GM18870 (cell line): ENCODE data around the gene PDE4C.
"Not testable (repeated sequence)": the region's sequence is repeated elsewhere in the genome, so short reads cannot be mapped to it uniquely, and the experiment has no call there.

Experiments
- ATAC-seq: cut with Tn5 transposase; IDR thresholded peaks from one replicate; pipeline ENCODE4 v1.9.1; 2021; ENCODE audit warnings: moderate library complexity; ENCODE audit not compliant: unreplicated experiment

PDE4C gene

DNA sequence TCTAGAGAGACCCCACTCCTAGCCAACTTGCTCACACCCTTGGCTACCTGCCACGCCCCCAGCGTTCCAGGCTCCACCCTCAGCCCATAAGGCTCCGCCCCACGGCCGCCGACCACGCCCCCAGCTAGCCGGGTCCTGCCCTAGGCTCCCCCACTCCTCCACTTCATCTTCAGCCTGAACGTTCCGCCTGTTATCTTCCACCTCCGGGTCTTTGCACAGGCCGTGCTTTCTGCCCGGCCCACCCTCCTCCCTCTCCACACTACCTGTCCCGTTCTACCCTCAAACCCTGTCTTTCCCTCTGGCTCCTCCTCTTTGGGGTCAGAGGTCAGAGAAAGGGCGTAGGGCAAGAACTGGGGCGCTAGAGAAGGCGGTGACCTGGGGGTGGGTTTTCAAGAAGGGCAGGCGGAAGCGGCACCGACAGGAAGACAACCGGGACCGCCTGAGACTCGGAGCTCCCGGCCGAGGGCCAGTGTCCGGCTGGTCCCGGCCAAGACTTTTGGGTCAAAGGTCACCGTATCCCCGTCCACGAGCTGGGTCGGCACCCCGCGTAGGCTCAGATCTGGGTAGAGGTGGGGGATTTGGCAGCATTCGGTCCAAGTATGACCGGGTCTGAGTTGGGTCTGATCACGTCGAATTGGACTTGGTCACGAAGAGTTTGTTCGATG is 2.2 kb downstream of the PDE4C start:
- ATAC-seq: peak; percentile 13

DNA sequence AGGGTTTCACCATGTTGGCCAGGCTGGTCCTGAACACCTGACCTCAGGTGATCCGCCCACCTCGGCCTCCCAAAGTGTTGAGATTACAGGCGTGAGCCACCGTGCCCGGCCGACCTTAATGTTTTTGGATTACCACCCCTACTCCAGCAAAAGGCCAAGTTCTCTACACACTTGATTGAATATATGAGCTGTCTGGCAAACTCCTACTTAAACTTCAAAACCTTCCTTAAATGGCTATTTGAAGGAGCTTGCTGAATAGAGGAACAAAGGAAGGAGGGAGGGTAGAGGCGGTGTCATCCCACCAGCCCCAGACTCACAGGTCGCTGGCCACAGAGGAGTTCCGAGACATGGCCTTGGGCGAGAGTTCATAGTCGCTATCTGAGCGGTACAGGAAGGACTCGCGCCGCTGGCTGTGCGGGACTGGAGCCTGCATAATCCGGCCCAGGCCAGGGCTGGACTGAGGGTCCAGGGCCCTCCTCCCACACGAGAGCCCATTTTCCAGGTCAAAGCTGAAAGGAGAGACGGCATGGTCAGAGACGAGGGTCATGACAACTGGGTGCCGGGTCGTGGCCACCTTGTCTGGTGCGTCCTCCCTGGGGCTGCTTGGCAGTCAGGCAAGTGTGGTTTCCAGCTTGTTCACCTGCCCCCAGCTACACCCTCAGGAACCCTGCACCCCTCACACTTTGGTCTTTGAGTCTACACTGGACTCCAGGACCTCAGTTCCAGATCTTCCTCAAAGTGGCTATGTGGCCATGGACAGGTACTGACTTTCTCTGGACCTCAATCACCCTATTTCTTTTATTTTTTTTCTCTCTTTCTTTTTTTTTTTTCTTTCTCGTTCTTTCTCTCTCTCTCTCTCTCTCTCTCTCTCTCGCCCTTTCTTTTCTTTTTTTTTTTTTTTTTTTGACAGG is 4.2 kb downstream of the PDE4C start:
- no peak for ATAC-seq

DNA sequence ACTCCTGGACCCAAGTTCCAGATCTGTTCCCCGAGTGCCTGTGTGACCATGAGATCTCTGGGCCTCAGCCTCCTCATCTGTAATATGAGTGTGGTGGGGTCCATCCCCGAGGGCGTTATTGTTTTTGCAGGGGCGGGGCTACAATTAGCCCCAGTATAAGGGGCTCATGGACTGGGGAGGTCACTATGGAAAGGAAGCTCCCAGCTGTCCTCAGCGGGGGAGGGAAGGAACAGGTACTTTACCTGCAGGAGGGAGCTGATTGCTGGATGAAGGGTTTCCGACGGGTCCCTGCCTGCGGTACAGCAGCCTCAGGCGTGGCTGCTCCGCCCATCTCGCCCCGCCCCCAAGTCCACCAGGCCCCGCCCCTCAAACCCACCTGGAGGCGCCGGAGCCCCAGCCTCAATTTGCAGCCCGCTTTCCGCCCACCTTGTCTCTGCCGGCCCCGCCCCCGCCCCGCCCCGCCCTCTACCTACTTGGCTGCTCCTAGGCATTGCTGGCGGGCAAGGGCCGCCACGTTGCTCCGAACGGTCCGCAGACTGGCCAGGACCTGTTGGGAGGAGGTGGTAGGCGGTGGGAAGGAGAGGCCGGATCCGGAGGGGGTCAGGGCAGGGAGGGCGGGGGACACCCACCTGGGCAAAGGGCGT is 5.5 kb downstream of the PDE4C start:
- ATAC-seq: no peak

DNA sequence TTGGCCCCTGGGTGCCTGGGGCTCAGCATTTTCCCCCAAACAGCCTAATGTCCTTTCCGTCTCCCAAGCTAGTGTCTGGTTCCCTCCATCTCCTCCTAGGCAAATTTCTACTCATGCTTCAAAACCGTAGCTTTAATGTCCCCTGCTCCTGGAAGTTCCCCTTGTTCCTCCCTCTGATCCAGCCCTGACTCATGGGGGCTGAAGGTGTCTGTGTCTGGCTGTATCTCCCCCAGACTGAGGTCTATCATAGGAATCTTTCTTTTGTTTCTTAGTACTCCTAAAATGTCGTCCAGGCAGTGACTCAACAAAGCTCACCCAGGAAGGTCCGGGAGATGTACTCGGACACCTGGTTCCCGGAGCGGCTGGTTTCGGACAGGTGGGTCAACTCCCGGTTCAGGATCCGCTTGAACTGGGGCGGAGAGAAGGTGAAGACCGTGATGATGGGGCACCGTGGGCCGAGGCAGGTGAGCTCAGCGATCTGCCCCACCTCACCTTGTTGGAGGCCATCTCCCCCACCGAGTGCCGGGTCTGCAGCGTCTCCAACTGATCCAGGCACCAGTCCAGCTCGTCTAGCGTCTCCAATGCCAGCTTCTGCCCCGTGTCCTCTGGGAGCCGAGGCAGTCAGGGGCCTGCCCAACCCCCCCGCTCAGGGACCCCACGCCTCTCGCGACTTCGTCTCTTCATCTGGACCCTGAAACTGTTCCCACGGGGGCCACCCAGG is 6.2 kb downstream of the PDE4C start:
- no peak for ATAC-seq

GRCh38 chr19:18218600-18218999 is 7.6 kb downstream of the PDE4C start:
- ATAC-seq: no peak

DNA sequence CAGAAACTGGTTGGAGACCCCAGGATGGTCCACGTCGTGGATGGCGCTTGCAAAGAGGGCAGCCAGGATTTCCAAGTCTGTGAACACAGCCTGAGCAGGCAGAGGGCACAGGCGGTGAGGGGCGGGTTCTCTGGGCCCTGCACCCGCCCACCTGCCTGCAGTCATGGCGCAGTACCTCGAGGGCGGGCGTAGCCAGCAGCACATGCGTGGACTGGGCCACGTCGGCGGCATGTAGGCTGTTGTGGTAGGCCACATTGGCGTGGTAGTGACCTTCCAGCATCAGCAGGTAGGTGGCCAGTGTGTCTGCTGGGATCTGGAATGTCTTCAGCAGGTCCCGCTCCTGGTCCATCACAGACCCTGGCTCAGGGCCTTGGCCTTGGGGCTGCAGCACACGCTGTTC is 8.1 kb downstream of the PDE4C start:
- ATAC-seq: no peak

DNA sequence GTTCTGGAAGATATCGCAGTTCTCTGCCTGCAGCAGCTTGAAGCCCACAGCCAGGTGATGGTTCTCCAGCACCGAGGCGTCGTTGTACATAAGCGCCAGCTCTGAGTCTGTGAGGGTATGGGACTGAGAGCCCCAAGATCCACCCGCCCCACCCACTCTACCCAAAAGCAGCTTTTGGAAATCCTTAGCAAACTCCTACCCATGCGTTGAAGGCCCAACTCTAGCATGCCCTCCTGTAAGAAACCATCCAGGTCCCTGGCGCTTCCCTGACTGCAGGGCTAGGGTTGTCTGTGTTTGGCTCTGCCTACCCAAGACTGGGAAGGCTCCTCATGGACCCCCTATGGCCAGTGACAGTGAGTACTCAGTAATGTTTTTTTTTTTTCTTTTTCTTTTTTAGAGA is 9.4 kb downstream of the PDE4C start:
- ATAC-seq: no peak

GRCh38 chr19:18214779-18215433 is 11.3 kb downstream of the PDE4C start:
- no peak for ATAC-seq

GRCh38 chr19:18211683-18212082 is 14.6 kb downstream of the PDE4C start:
- ATAC-seq: no peak

DNA sequence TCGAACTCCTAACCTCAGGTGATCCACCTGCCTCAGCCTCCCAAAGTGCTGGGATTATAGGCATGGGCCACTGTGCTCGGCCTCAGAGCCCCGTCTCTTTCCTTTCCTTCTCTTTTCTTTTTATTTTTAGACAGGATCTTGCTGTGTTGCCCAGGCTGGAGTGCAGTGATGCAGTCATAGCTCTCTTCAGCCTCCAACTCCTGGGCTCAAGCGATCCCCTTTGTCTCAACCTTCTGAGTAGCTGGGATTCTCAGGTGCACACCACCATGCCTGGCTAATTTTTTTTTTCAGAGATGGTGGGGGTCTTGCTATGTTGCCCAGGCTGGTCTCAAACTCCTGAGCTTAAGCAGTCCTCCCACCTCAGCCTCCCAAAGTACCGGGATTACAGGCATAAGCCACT is 16.3 kb downstream of the PDE4C start:
- not testable (repeated sequence) for ATAC-seq

DNA sequence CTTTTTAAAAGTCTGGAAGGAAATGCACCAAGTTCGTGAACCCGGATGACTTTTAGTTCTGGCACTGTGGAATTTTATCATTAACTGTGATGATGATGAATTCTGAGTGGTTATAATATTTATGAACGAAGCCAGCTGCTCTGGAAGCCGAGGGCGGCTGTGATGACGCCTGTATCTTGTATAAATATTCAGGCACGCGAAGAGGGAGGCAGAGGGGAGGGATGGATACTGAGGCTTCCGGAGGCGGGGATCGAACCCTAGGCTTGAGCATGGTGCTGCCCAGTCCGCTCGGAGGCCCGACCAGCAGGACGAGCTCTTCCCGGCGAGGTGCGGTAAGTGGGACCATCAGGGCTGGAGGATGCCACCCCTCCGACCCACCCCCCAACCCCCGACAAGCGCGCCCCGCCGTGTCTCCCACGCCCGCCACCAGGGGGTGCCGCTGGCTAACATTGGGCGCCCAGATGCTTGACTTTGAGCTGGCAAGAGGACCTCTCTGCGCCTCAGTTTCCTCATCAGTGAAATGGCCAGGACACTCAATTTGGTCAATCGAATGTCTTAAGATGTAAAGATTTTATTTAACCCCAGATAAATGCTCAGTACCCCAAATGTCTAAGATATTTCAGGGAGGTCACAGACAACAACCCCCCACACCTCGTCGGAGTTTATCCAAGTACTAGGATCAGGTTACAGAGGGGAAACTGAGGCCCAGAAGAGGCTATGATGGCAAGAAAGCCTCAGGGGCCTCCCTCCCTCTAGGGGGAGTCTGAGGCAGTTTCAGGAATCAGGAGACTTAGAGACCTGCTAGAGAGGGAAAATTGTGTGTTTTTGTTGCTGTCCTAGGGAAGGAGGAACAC is 17.9 kb downstream of the PDE4C start:
- no peak for ATAC-seq

GRCh38 chr19:18206018-18206417 is 20.2 kb downstream of the PDE4C start:
- ATAC-seq: no peak

- ATAC-seq: no peak
These were observed 20.9 kb downstream of the PDE4C start for GRCh38 chr19:18205200-18205892.

DNA sequence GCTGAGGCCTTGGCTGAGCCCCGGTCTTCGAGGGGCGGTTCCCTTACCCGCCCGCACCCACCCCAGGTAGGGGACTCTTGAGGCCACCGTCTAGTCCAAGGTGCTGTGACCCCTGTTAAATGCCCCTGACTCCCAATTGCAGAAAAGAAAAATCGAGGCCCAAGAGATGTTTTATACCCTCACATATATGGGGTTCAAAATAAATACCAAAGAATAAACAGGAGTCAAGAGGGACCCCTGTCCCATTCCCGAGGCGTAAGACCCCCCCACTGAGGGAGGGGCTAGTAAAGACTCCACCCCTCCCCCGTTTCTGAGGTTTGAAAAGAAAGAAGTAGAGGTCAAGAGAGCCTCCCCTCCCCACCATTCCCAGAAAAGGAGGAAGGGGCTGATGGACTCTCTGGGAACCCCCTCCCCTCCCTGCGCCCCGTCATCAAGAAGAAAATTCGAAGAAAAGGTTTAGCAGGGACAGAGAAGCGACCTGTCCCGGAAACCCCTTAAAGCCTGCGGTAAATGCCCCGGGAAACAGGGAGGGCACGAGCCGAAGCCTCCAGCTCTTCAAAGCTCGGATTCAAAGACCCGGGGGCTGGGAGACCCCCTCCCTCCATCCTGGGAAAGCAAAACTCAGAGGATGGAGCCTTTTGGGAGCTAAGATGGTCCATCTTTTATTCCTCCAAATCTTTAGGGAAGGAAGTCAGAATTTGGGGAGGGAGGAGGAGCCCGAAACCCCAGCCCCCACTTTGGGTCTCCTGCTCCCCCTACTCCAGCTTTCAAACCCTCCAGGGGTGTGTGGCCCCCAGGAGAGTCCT is 21.6 kb downstream of the PDE4C start:
- peak; percentile 7 for ATAC-seq

- peak; percentile 94 for ATAC-seq
These were observed 22.3 kb downstream of the PDE4C start, which contains the start of gene RAB3A for GRCh38 chr19:18203863-18204393. RAB3A (minus strand) TSS chr19:18204042; CDS start chr19:18202740, 1,302 bp downstream.

- no peak for ATAC-seq
These were observed 22.8 kb downstream of the PDE4C start for GRCh38 chr19:18203408-18203862.

GRCh38 chr19:18202778-18203407 is 23.3 kb downstream of the PDE4C start:
- no peak for ATAC-seq
